Neural cell (in vitro differentiated cells): ENCODE data around the gene CTNNA2.

Experiments
- EZH2 ChIP-seq: fragments of 200-600, 300-800 bp; shearing (Covaris generic), sonication (generic); IDR thresholded peaks from 2 replicates; pipeline ENCODE4 v1.6.1; 2014; ENCODE audit warnings: antibody characterized with exemption, low read length, borderline replicate concordance, mild to moderate bottlenecking; ENCODE audit not compliant: insufficient read depth, poor library complexity, severe bottlenecking
- RAD21 ChIP-seq: fragments of 450-650 bp; conservative IDR thresholded peaks from 2 replicates; pipeline ENCODE4 v1.6.1; 2014; ENCODE audit warnings: antibody characterized with exemption, mild to moderate bottlenecking, moderate library complexity
- TF ChIP-seq, protein P1 (sequence below): fragments of 450-650 bp; IDR thresholded peaks from 2 replicates; pipeline ENCODE4 v1.5.1; 2014; ENCODE audit warnings: antibody characterized with exemption, mild to moderate bottlenecking, moderate library complexity; ENCODE audit not compliant: poor library complexity, severe bottlenecking

GRCh38 chr2:79940364-79940763 is 427.5 kb downstream of the CTNNA2 start:
- TF ChIP-seq RAD21 (no peak), EZH2 (no peak)
- TF ChIP-seq, protein P1, sequence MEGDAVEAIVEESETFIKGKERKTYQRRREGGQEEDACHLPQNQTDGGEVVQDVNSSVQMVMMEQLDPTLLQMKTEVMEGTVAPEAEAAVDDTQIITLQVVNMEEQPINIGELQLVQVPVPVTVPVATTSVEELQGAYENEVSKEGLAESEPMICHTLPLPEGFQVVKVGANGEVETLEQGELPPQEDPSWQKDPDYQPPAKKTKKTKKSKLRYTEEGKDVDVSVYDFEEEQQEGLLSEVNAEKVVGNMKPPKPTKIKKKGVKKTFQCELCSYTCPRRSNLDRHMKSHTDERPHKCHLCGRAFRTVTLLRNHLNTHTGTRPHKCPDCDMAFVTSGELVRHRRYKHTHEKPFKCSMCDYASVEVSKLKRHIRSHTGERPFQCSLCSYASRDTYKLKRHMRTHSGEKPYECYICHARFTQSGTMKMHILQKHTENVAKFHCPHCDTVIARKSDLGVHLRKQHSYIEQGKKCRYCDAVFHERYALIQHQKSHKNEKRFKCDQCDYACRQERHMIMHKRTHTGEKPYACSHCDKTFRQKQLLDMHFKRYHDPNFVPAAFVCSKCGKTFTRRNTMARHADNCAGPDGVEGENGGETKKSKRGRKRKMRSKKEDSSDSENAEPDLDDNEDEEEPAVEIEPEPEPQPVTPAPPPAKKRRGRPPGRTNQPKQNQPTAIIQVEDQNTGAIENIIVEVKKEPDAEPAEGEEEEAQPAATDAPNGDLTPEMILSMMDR, result no peak
